Inflammatory macrophage treated with lipopolysaccharide for 4 hours (primary cell): ENCODE measurements around the gene POFUT1.
"Not testable (repeated sequence)": the region's sequence is repeated elsewhere in the genome, so short reads cannot be mapped to it uniquely, and the experiment has no call there.

ENCODE experiments used
- DNase-seq: peaks from one replicate; pipeline ENCODE4 v3.0.0-alpha.2; 2020

Gene POFUT1

GRCh38 chr20:32189691-32190615, 17.7 kb upstream of the POFUT1 start:
- no peak for DNase-seq

DNA sequence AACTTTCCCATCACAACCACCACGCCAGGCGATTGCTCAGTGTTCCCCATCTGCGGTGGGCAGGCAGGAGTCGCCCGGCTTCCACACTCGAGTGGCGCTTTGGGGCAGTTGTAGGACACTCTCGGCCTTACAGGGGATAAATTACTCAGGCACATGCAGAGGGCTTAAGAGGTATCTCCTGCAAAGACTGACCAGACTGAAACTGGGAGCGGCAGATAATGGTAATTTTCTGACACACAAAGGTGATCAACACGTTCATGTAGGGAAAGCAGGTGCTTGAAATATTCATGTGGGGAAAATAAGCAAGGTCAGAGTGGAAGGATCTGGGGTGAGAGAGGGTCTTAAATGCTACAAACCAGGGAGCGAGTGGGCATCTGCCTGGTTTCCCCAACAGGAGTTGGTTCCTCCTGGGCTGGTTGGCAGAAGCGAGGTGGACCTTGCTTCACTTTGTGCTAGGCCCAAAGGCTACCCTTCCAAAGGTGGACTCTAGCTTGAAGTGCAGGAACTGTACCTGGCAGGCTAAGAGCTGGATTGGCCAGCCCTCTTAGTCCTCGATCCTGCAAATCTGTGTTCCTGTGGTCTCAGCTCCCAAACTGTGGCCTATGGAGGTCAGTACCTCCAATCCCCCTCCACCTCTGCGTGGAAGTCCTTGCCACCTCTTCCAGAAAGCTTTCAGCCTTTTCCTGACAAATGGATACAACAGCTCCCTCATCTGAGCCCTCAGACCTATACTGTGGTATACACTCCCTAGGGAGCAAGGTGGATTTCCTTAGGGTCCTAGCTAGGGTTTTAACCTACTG, 16.9 kb upstream of the POFUT1 start:
- DNase-seq: no peak

GRCh38 chr20:32191422-32191821, 16.3 kb upstream of the POFUT1 start:
- DNase-seq: no peak

DNA sequence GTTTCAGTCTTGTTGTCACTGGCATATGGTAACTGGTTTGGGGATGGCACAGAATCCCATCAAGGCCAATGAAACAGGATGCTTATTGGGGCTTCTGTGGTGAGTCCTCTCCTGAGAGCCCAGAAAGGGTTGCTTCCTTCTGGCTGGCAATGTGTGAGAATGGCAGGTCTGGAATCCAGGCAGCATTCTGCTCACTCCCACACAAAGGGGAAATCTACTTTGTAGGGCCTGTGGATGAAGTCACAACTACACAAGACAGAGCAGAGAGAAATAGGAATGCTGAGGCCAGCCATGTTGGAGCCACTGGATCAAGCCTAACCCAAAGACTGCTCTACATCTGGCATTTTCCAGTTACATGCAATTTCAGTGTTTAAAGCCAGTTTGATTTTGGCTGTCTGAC, 15.8 kb upstream of the POFUT1 start:
- no peak for DNase-seq

GRCh38 chr20:32192698-32193097, 15.0 kb upstream of the POFUT1 start:
- DNase-seq: no peak

GRCh38 chr20:32193336-32193735, 14.3 kb upstream of the POFUT1 start:
- not testable (repeated sequence) for DNase-seq

- no peak for DNase-seq
Observed at GRCh38 chr20:32193996-32194395, 13.7 kb upstream of the POFUT1 start.

DNA sequence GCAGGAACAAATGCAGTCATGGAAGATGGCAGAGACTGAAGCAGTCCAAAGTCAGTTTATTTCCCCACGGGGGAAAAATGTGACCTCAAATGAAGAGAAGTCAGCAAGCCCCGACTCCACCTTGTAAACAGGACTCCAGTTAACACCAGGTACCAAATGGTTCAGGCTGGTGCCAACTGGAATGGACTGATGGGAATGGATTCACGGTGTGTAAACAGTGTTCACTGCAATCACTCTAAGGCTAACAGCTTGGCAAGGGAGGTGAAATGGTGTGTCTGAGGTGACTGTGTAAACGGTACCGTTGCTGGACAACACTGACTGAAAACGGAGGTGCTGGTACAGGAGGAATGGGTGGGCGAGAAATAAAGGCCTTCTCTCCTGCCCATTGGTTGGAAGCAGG, 12.1 kb upstream of the POFUT1 start:
- no peak for DNase-seq

DNA sequence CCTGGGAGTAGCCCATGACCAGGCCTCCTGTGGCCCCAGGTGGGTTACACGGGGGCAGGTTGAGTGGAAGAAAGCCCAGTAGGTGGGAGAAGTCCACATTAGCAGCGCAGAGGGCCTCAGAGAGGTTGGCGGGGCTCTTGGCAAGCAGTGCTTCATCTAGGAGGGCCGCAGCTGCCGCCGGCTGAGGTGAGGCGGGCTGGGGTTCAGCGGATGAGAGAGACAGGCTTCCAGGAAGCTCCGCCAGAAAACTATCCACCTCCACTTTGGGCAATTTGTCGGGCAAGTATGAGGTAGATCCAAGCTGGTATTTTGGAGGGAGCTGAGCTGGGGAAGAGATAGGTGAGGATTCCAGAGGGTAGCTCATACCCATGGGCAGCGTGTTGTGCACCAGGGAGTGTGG, 11.1 kb upstream of the POFUT1 start:
- not testable (repeated sequence) for DNase-seq

GRCh38 chr20:32197136-32197535, 10.5 kb upstream of the POFUT1 start:
- not testable (repeated sequence) for DNase-seq

GRCh38 chr20:32199006-32199405, 8.7 kb upstream of the POFUT1 start:
- no peak for DNase-seq

- DNase-seq: no peak
Observed at GRCh38 chr20:32201296-32201976, 6.2 kb upstream of the POFUT1 start.

DNA sequence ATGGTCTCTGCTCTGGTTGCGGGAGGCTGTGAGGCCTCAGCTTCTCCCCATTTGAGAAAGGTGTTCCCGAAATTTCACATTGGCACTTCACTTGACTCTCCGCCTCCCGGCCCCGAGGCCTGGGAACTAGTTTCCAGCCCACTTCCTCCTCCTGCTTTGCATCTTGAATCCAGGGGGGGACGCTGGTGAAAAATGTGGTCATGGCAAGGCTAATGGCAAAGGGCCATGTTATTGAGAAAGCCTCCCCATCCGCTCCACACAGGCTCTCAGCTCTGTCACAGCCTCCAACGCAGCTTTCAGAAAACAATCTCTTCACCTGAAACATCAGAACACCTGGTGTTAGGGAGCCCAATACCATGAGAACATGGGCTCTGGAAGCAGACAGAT, 5.7 kb upstream of the POFUT1 start:
- no peak for DNase-seq

- DNase-seq: no peak
Observed at GRCh38 chr20:32203356-32204204, 4.1 kb upstream of the POFUT1 start.

DNA sequence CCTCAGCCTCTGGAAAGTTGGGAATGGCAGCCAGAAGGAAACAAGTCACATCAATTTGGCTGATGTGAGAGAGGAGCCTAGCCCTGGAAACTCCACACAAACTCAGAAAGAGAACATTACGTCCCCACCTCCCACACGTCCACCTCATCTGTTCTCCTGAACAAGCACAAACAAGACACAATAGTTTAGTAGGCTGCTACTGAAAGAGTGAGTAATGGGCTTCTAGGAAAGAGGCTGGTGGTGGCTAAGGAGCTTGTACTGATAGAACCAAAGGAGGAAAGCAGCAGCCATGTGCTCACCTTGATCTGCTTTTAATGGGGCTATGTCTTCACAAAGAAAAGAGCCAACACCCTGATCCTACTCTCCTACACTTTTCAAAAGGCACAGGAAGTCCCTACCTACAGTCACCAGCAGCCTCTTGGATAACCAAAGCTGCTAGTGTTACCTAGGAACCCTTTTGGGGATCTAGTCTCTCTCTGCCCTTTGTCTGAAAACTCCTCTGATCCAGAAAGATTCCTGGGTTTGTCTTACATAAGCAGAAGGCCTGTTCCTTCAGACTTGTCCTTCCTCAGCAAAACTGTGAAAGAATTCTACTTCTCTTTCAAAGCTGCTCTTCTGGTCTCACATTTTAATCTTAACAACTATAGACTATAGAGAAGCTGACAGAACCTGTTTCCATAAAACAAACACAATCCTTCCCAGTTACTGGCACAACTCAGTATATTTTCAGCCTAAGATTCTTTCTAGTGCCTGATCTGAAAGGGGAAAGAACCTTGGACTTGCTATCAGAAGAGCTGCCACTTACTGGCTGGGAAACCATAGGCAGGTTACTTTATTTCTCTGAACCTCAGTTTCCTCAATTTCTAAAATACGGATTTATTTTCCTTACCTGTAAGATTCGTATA, 3.2 kb upstream of the POFUT1 start:
- peak; percentile 63 for DNase-seq

GRCh38 chr20:32205110-32205842, 2.4 kb upstream of the POFUT1 start:
- DNase-seq: peak; percentile 93

DNA sequence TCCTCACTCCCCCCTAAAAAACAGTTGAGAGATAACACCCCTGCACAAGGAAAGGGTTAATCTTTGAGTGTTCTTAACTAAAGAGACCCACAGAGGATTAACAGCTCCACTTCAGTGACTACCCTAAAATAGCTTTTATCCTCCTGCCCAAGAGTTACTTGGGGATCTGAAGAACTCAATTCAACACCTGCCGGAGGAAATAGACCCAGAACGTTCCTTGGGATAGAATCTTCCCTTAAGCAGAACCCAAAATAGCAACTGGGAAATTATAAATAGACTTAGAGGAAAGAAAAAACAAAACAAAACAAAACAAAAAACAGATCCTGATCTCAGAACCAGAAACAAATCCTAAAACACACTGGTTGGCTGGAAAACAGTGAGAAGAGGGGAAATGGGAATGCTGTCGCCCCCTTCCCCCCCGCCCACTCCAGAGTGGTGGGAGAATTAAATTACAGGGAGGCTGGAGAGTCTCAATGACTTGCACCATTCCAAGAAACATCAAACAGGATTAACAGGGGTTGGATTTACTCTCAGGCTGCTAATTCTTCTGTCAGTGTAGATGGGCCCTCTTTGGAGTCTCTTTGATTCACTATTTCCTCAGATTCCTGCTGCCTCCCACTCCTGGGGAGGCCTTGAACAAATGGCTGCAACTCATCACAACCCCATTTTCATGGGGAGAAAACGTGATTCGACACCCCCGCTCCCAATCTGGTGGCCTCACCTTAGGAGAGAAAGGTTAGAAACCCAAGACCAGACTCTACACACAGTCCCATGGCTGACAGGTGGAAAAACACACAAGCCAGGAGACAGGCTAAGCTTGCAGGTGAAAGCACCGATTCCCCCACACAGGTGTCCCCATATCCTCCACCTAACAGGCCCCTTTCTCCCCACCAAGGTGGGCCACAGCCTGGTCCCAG, 1.6 kb upstream of the POFUT1 start:
- no peak for DNase-seq

- DNase-seq: peak; percentile 46
Observed at GRCh38 chr20:32206760-32207625, 687 bp upstream of the POFUT1 start.
